HepG2 (cell line): Measurements from ENCODE around the gene RERE. TPM values are rescaled to one million over a fixed set of nuclear protein-coding genes. Genes with fewer than 3 reads are reported as not detected.

ENCODE experiments used
- BRF2 ChIP-seq: sonication (generic); formaldehyde crosslinking; IDR thresholded peaks from 2 replicates; pipeline ENCODE4 v1.8.1; 2022; ENCODE audit warnings: mild to moderate bottlenecking, missing genetic modification reagents
- CERS6 ChIP-seq: sonication (generic); formaldehyde crosslinking; IDR thresholded peaks from 2 replicates; pipeline ENCODE4 v1.5.0; 2020; ENCODE audit warnings: missing genetic modification reagents
- CHD2 ChIP-seq: IDR thresholded peaks from 2 replicates; pipeline ENCODE4 v1.6.1; 2011; ENCODE audit warnings: low read depth, low read length, improper control_type of control experiment
- DRAP1 ChIP-seq: IDR thresholded peaks from 2 replicates; pipeline ENCODE4 v1.6.1; 2016; ENCODE audit warnings: missing genetic modification reagents, missing compliant biosample characterization
- E2F5 ChIP-seq: sonication (generic); formaldehyde crosslinking; conservative IDR thresholded peaks from 2 replicates; pipeline ENCODE4 v1.4.0; 2020; ENCODE audit warnings: missing genetic modification reagents
- FOXO1 ChIP-seq: sonication (generic); formaldehyde crosslinking; IDR thresholded peaks from 2 replicates; pipeline ENCODE4 v1.4.0; 2020; ENCODE audit warnings: missing genetic modification reagents
- HIC2 ChIP-seq: sonication (generic); formaldehyde crosslinking; IDR thresholded peaks from 2 replicates; pipeline ENCODE4 v1.9.0; 2022; ENCODE audit warnings: low read depth, missing genetic modification reagents
- MEF2D ChIP-seq: sonication (generic); formaldehyde crosslinking; IDR thresholded peaks from 2 replicates; pipeline ENCODE4 v1.5.1; 2020; ENCODE audit warnings: mild to moderate bottlenecking, missing genetic modification reagents
- MXD4 ChIP-seq: IDR thresholded peaks from 2 replicates; pipeline ENCODE4 v1.6.1; 2016; ENCODE audit warnings: mild to moderate bottlenecking, missing biosample characterization, missing genetic modification reagents
- NR2F2 ChIP-seq: IDR thresholded peaks from 2 replicates; pipeline ENCODE4 v1.6.1; 2012; ENCODE audit warnings: low read depth, inconsistent platforms, borderline replicate concordance
- PRDM15 ChIP-seq: sonication (generic); formaldehyde crosslinking; IDR thresholded peaks from 2 replicates; pipeline ENCODE4 v1.4.0; 2020; ENCODE audit warnings: missing genetic modification reagents
- SMARCC2 ChIP-seq: fragments of 450-650 bp; IDR thresholded peaks from 2 replicates; pipeline ENCODE4 v1.6.1; 2017; ENCODE audit warnings: antibody characterized with exemption, mild to moderate bottlenecking
- TAF15 ChIP-seq: fragments of 200-400 bp; formaldehyde crosslinking; IDR thresholded peaks from one replicate; pipeline ENCODE4 v1.6.1; 2018; ENCODE audit warnings: mild to moderate bottlenecking, low read depth, low read length; ENCODE audit not compliant: poor library complexity, severe bottlenecking
- ZBTB33 ChIP-seq: sonication (generic); formaldehyde crosslinking; IDR thresholded peaks from 2 replicates; pipeline ENCODE4 v1.4.0; 2020; ENCODE audit warnings: missing genetic modification reagents
- ZC3H4 ChIP-seq: sonication (generic); formaldehyde crosslinking; IDR thresholded peaks from 2 replicates; pipeline ENCODE4 v1.4.0; 2020; ENCODE audit warnings: missing genetic modification reagents, borderline replicate concordance
- ZNF12 ChIP-seq: sonication (generic); formaldehyde crosslinking; IDR thresholded peaks from 2 replicates; pipeline ENCODE4 v1.5.0; 2020; ENCODE audit warnings: missing genetic modification reagents
- ZNF335 ChIP-seq: sonication (generic); formaldehyde crosslinking; IDR thresholded peaks from 2 replicates; pipeline ENCODE4 v1.4.0; 2020; ENCODE audit warnings: missing genetic modification reagents
- ZNF451 ChIP-seq: sonication (generic); formaldehyde crosslinking; IDR thresholded peaks from 2 replicates; pipeline ENCODE4 v1.5.0; 2020; ENCODE audit warnings: mild to moderate bottlenecking, missing genetic modification reagents
- ZNF7 ChIP-seq: IDR thresholded peaks from 2 replicates; pipeline ENCODE4 v1.6.1; 2016; ENCODE audit warnings: missing biosample characterization, missing genetic modification reagents
- ZNF841 ChIP-seq: sonication (generic); formaldehyde crosslinking; IDR thresholded peaks from 2 replicates; pipeline ENCODE4 v1.8.1; 2023; ENCODE audit warnings: missing genetic modification reagents, borderline replicate concordance
- polyA plus RNA-seq, 8 experiments: library from polyadenylated mRNA; depleted of rRNA in 3 of 8; stranded (reverse) in 7 of 8; unstranded in 1 of 8; fragments of >200 nt; fragmentation: Illumina TruSeq in 4 of 8; extraction: Trizol in 4 of 8; gene quantifications; 2 replicates each; pipeline versions ENCODE4 v1.2.1 to v1.2.3, GENCODE V29; 2011 to 2016; ENCODE audit warnings: low read depth in 4 of 8, missing spikeins in 1 of 8, mixed read lengths in 1 of 8; ENCODE audit not compliant: insufficient read depth in 1 of 8
- total RNA-seq, 5 experiments: library from RNA; depleted of rRNA; stranded (reverse); fragments of >200 nt; fragmentation: Illumina TruSeq; extraction: Trizol; gene quantifications; 2 replicates each; pipeline ENCODE4 v1.2.3, GENCODE V29; 2016; ENCODE audit warnings: low read depth in 1 of 5

The RERE gene
- total and polyA plus RNA-seq, 2 of the 13 experiments (the other 11 are each of a cell fraction or from before 2014, with no cell fraction given), result 18.3 to 21.9 TPM

- TF ChIP-seq ZNF451 (no peak), ZNF12 (CRISPR knock-in tag) (peak; percentile 48; the same call in 1 of the 2 replicates), ZBTB33 (CRISPR knock-in tag) (no peak), DRAP1 (CRISPR knock-in tag) (peak; percentile 49; the same call in 1 of the 2 replicates), CERS6 (CRISPR knock-in tag) (no peak), SMARCC2 (no peak), MXD4 (CRISPR knock-in tag) (no peak), ZNF841 (CRISPR knock-in tag) (no peak), ZNF335 (CRISPR knock-in tag) (no peak), BRF2 (CRISPR knock-in tag) (no peak), FOXO1 (peak; percentile 77), E2F5 (CRISPR knock-in tag) (no peak), HIC2 (CRISPR knock-in tag) (no peak), NR2F2 (peak; percentile 25; the same call in 1 of the 2 replicates), MEF2D (CRISPR knock-in tag) (no peak; the same call in 1 of the 2 replicates), ZC3H4 (CRISPR knock-in tag) (no peak), PRDM15 (CRISPR knock-in tag) (no peak), ZNF7 (CRISPR knock-in tag) (no peak), TAF15 (no peak), CHD2 (no peak)
Observed at GRCh38 chr1:8711873-8712412, 105.5 kb downstream of the RERE start (continued).
